ENCODE measurements around the gene CCL2. TPM values are rescaled to one million over a fixed set of nuclear protein-coding genes. Genes with fewer than 3 reads are reported as not detected.
"Not testable (repeated sequence)": the region's sequence is repeated elsewhere in the genome, so short reads cannot be mapped to it uniquely, and the experiment has no call there.

Gene CCL2
- total RNA-seq (2014; rRNA removed; shearing (Covaris generic)), result not detected in 2 replicates
- polyA plus RNA-seq (2015; cell fraction: cytosol; rRNA removed), result 0.14 TPM in 1 of 2 replicates, not detected in the other
- not detected in 2 replicates for polyA plus RNA-seq (2015; cell fraction: nucleus; rRNA removed)

- peak; percentile 14 for DNase-seq (ENCODE audit: low read depth, low spot score)
- in situ Hi-C loops (cut with HindIII; ENCODE audit: low pct_unique_long_range_greater_than_20kb, low sequenced_read_pairs), result no loop called here
Observed at GRCh38 chr17:34254651-34255380, at the start of gene CCL2. Gene CCL2, plus strand, starts transcription at chr17:34255285. Its CDS starts 65 bp downstream, at chr17:34255350.

- DNase-seq (ENCODE audit: low read depth, low spot score), result no peak
- in situ Hi-C loops (cut with HindIII; ENCODE audit: low pct_unique_long_range_greater_than_20kb, low sequenced_read_pairs), result no loop called here
Observed at GRCh38 chr17:34205401-34205800, 49.7 kb upstream of the CCL2 start.

DNA sequence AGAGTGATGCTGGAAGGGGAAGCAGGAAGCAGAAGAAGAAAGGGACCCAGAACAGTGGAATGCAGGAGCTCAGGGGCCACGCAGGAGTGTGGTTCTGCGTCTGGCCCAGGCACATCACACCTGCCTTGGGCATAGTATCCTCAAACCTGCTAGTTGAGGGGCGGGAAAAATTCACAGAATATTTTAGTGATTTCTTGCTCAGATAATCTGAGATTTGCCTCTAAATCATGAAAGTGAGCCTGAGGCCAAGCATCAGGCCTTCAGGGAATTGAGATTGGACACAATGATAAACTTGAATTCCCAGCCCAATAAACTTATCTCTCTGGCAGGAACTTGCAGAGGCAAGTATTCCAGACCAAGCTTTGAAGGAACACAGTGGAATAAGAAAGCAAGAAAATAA is 48.5 kb upstream of the CCL2 start:
- no peak for DNase-seq (ENCODE audit: low read depth, low spot score)
- in situ Hi-C loops (cut with HindIII; ENCODE audit: low pct_unique_long_range_greater_than_20kb, low sequenced_read_pairs), result no loop called here

DNA sequence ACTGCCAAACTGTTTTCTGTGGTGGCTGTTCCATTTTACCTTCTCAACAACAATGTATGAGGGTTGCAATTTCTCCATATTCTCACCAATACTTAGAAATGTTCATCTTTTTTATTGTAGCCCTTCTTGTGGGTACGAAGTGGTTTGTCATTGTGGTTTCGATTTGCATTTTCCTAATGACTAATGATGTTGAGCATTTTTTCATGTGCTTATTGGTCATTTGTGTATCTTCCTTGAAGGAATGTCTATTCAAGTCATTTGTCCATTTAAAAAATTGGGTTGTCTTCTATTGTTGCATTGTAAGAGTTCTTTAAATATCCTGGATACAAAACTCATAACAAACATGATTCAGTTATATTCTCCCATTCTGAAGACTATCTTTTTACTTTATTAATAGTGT is 47.5 kb upstream of the CCL2 start:
- no peak for DNase-seq (ENCODE audit: low read depth, low spot score)
- in situ Hi-C loops (cut with HindIII; ENCODE audit: low pct_unique_long_range_greater_than_20kb, low sequenced_read_pairs), result no loop called here

- no peak for DNase-seq (ENCODE audit: low read depth, low spot score)
- in situ Hi-C loops (cut with HindIII; ENCODE audit: low pct_unique_long_range_greater_than_20kb, low sequenced_read_pairs), result no loop called here
Observed at GRCh38 chr17:34218748-34219147, 36.3 kb upstream of the CCL2 start.

GRCh38 chr17:34219405-34219804 is 35.7 kb upstream of the CCL2 start:
- DNase-seq (ENCODE audit: low read depth, low spot score), result no peak
- in situ Hi-C loops (cut with HindIII; ENCODE audit: low pct_unique_long_range_greater_than_20kb, low sequenced_read_pairs), result no loop called here

- no peak for DNase-seq (ENCODE audit: low read depth, low spot score)
Observed at GRCh38 chr17:34220045-34220751, 34.9 kb upstream of the CCL2 start.

DNA sequence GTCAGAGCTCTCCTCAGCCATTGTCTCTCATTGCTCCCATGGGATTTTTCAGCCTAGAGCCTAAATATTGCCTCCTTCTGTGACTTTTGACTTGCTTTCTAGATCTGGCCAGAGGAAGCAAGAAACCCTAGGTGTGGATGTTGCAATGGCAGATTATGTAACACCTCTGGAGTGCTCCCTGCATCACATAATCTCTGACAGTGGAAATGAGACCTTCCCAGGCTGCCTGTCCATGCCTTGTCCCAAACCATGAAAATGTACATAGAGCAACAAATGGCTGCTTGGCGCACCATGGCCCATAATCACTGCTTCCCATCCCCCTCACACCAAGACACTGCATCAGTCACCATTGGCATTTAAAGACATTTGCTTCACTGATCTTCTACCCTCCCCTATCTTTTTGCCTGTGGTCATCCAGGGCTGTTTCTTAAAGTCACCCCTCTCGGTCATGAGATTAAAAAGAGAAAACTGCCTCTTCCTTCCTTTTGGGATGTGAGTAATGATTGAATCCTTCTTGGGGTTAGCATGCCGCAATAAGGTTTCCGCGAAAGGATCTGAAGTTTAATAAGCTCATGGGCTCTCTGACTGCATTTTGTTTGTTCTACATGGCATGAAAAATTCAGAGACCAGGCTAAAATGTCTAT is 34.2 kb upstream of the CCL2 start:
- in situ Hi-C loops (cut with HindIII; ENCODE audit: low pct_unique_long_range_greater_than_20kb, low sequenced_read_pairs), result no loop called here
- no peak for DNase-seq (ENCODE audit: low read depth, low spot score)

More at GRCh38 chr17:34220045-34220751, 34.9 kb upstream of the CCL2 start:
- in situ Hi-C loops (cut with HindIII; ENCODE audit: low pct_unique_long_range_greater_than_20kb, low sequenced_read_pairs), result no loop called here

- DNase-seq (ENCODE audit: low read depth, low spot score), result no peak
- in situ Hi-C loops (cut with HindIII; ENCODE audit: low pct_unique_long_range_greater_than_20kb, low sequenced_read_pairs), result no loop called here
Observed at GRCh38 chr17:34221411-34221810, 33.7 kb upstream of the CCL2 start.

GRCh38 chr17:34222722-34223497 is 32.2 kb upstream of the CCL2 start:
- in situ Hi-C loops (cut with HindIII; ENCODE audit: low pct_unique_long_range_greater_than_20kb, low sequenced_read_pairs), result no loop called here
- no peak for DNase-seq (ENCODE audit: low read depth, low spot score)

GRCh38 chr17:34225046-34225445 is 30.0 kb upstream of the CCL2 start:
- no peak for DNase-seq (ENCODE audit: low read depth, low spot score)
- in situ Hi-C loops (cut with HindIII; ENCODE audit: low pct_unique_long_range_greater_than_20kb, low sequenced_read_pairs), result no loop called here

DNA sequence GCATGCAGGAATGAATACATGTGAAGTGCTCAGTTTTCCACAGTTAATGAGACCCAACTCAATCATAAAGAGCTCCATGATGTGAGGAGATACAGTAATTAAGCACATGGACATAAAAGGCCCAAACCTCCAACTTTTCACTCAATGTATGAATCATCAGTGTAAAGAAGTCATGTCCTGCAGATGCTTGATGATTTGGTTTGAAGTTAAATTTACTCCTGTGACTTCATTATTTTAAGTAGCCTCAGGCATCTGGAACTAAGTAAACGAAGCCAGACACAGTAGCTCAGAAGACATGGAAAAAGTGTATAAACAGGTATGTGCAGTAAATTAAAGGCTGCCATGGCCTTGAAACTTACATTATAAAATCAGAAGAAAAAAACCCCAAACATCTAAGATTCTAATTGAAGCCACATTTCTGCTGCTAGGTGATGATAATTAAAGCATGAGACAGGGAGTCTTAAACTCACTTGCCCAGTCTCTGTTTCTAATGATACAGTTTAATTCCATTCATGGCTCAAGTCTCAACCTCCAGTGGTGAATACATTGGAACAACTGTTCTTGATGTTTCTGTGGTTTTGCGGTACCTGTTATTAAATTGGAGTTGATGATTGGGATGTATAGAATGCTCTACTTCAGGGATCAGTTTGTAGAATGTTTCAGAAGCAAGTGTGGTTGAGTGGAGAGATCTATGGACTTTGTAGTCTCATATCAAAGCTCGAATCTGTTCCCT is 28.9 kb upstream of the CCL2 start:
- no peak for DNase-seq (ENCODE audit: low read depth, low spot score)
- in situ Hi-C loops (cut with HindIII; ENCODE audit: low pct_unique_long_range_greater_than_20kb, low sequenced_read_pairs), result no loop called here

DNA sequence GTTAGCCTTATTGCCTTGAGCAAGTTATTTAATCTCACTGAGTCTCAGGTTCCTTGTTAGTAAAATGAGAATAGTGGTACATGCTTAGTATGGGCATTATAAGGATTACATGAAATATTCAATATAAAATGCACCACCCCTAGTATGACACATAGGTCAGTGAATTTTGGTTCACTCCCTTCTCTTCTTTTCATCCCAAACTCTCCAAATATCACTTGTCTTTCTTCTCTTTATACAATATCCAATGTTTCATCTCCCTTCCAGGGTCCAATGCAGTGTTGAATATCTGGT is 28.4 kb upstream of the CCL2 start:
- in situ Hi-C loops (cut with HindIII; ENCODE audit: low pct_unique_long_range_greater_than_20kb, low sequenced_read_pairs), result no loop called here
- no peak for DNase-seq (ENCODE audit: low read depth, low spot score)

GRCh38 chr17:34227293-34227692 is 27.8 kb upstream of the CCL2 start:
- in situ Hi-C loops (cut with HindIII; ENCODE audit: low pct_unique_long_range_greater_than_20kb, low sequenced_read_pairs); DNase-seq (ENCODE audit: low read depth, low spot score): not testable (repeated sequence)

GRCh38 chr17:34227707-34228106 is 27.4 kb upstream of the CCL2 start:
- in situ Hi-C loops (cut with HindIII; ENCODE audit: low pct_unique_long_range_greater_than_20kb, low sequenced_read_pairs), result no loop called here
- no peak for DNase-seq (ENCODE audit: low read depth, low spot score)

- no peak for DNase-seq (ENCODE audit: low read depth, low spot score)
Observed at GRCh38 chr17:34228781-34229180, 26.3 kb upstream of the CCL2 start.

GRCh38 chr17:34230342-34230741 is 24.7 kb upstream of the CCL2 start:
- no peak for DNase-seq (ENCODE audit: low read depth, low spot score)
- in situ Hi-C loops (cut with HindIII; ENCODE audit: low pct_unique_long_range_greater_than_20kb, low sequenced_read_pairs), result no loop called here

More at GRCh38 chr17:34228781-34229180, 26.3 kb upstream of the CCL2 start:
- in situ Hi-C loops (cut with HindIII; ENCODE audit: low pct_unique_long_range_greater_than_20kb, low sequenced_read_pairs), result no loop called here

Data from SK-MEL-5 (cell line).